Gastrocnemius medialis (tissue), 4 donors: ENCODE data around the gene NELL2. TPM values are rescaled to one million over a fixed set of nuclear protein-coding genes. Genes with fewer than 3 reads are reported as not detected.

Experiments
- ATAC-seq, 2 donors: fragments of 150-250 bp; one replicate each; pipeline ENCODE4 v1.9.1; 2016
- DNase-seq, 2 donors: peaks; one replicate each; pipeline ENCODE4 v3.0.0-alpha.2; 2019
- H3K27ac ChIP-seq, 4 donors: fragments of 200-600 bp; sonication (generic); 1 replicate in 1 of 4; 2 replicates in 3 of 4; pipeline ENCODE4 v1.5.1; 2016 to 2018; ENCODE audit warnings: mild to moderate bottlenecking in 2 of 4, moderate library complexity in 1 of 4
- H3K27me3 ChIP-seq, 3 donors: fragments of 200-600 bp; sonication (generic) in 2 of 3; 1 replicate in 1 of 3; 2 replicates in 2 of 3; pipeline versions ENCODE4 v1.5.1 to v1.6.0; 2016 to 2019; ENCODE audit warnings: mild to moderate bottlenecking in 1 of 3, moderate library complexity in 1 of 3
- H3K36me3 ChIP-seq, 2 donors: fragments of 200-600 bp; sonication (generic) in 1 of 2; one replicate each; pipeline ENCODE4 v1.5.1; 2017 to 2018
- H3K4me1 ChIP-seq, 2 donors: fragments of 200-600 bp; sonication (generic) in 1 of 2; one replicate each; pipeline ENCODE4 v1.5.1; 2016 to 2017; ENCODE audit warnings: mild to moderate bottlenecking in 2 of 2
- H3K4me3 ChIP-seq, 4 donors: fragments of 200-600 bp; sonication (generic) in 3 of 4; 1 replicate in 1 of 4; 2 replicates in 3 of 4; pipeline ENCODE4 v1.5.1; 2016 to 2019; ENCODE audit warnings: mild to moderate bottlenecking in 2 of 4
- H3K9me3 ChIP-seq, 3 donors: fragments of 200-600 bp; sonication (generic) in 2 of 3; 1 replicate in 1 of 3; 2 replicates in 2 of 3; pipeline ENCODE4 v1.5.1; 2016 to 2019
- POLR2A ChIP-seq, 2 donors: fragments of 450-650 bp; IDR thresholded peaks; one replicate each; pipeline ENCODE4 v1.6.1; 2017; ENCODE audit warnings: antibody characterized with exemption in 2 of 2, mild to moderate bottlenecking in 2 of 2, moderate library complexity in 2 of 2
- in situ Hi-C, 4 donors: fragments of 200-750 bp; cut with MboI; loops; one replicate each; pipeline versions ENCODE4 v1.15.0 to v1.8.0; 2017; ENCODE audit warnings: low sequenced_read_pairs in 4 of 4
- intact Hi-C: fragments of 100-400 bp; cut with DNase I; formaldehyde crosslinking; loops from one replicate; pipeline ENCODE4 v1.15.1; 2023; ENCODE audit warnings: low total_unique reads
- total RNA-seq, 4 donors: library from RNA; depleted of rRNA; stranded (reverse); fragments of >200 nt; gene quantifications; one replicate each; pipeline versions ENCODE4 v1.1.0 to v1.2.3, GENCODE V29; 2016
- TF ChIP-seq, protein P1 (sequence below), 5 experiments: fragments of 450-650 bp in 3 of 5; fragments of 200-600 bp in 2 of 5; sonication (generic) in 2 of 5; IDR thresholded peaks in 4 of 5; conservative IDR thresholded peaks in 1 of 5; 1 replicate in 4 of 5; 2 replicates in 1 of 5; pipeline ENCODE4 v1.5.1; 2016 to 2019; ENCODE audit warnings: antibody characterized with exemption in 5 of 5, mild to moderate bottlenecking in 3 of 5, moderate library complexity in 3 of 5

NELL2 gene
- total RNA-seq, 4 donors from 2014 or later, result 0.58 to 0.82 TPM; not detected in 2

- no peaks in the 10 kb centered on the region for H3K4me1 ChIP-seq
- DNase-seq (no peak), ATAC-seq (no peak)
- H3K9me3 ChIP-seq, result no peaks in the 10 kb centered on the region
- intact Hi-C loops, result no loop called here
- no peak overlapping the region for H3K4me3 ChIP-seq
- no peak for TF ChIP-seq POLR2A (IDR thresholded peaks at IDR 0.05)
- TF ChIP-seq, protein P1, sequence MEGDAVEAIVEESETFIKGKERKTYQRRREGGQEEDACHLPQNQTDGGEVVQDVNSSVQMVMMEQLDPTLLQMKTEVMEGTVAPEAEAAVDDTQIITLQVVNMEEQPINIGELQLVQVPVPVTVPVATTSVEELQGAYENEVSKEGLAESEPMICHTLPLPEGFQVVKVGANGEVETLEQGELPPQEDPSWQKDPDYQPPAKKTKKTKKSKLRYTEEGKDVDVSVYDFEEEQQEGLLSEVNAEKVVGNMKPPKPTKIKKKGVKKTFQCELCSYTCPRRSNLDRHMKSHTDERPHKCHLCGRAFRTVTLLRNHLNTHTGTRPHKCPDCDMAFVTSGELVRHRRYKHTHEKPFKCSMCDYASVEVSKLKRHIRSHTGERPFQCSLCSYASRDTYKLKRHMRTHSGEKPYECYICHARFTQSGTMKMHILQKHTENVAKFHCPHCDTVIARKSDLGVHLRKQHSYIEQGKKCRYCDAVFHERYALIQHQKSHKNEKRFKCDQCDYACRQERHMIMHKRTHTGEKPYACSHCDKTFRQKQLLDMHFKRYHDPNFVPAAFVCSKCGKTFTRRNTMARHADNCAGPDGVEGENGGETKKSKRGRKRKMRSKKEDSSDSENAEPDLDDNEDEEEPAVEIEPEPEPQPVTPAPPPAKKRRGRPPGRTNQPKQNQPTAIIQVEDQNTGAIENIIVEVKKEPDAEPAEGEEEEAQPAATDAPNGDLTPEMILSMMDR (IDR thresholded peaks at IDR 0.05 in 4 of 5, conservative IDR thresholded peaks at IDR 0.05 in 1 of 5), result no peak
- H3K27me3 ChIP-seq, result peaks cover 0 to 2% (median 0%) of the 10 kb centered on the region in 3 donors
- H3K36me3 ChIP-seq, result no peaks in the 10 kb centered on the region
- in situ Hi-C loops, result no loop called here
- H3K27ac ChIP-seq, result no peak overlapping the region
These were observed 147.5 kb downstream of the NELL2 start for GRCh38 chr12:44728566-44728965.

GRCh38 chr12:44720265-44720664 lies 155.8 kb downstream of the NELL2 start:
- no peaks in the 10 kb centered on the region for H3K36me3 ChIP-seq
- no peak for ATAC-seq
- TF ChIP-seq POLR2A (IDR thresholded peaks at IDR 0.05), result no peak
- TF ChIP-seq, protein P1 (IDR thresholded peaks at IDR 0.05 in 4 of 5, conservative IDR thresholded peaks at IDR 0.05 in 1 of 5), result no peak
- DNase-seq, result no peak
- H3K27me3 ChIP-seq, result no peaks in the 10 kb centered on the region
- intact Hi-C loops (no loop called here), in situ Hi-C loops (loop anchor here in 1 of 4 donors (25.0 kb wide), 1 partner anchor 108 kb away; no protein-coding TSS in a partner anchor)
- no peaks in the 10 kb centered on the region for H3K9me3 ChIP-seq
- no peaks in the 10 kb centered on the region for H3K4me1 ChIP-seq
- no peak overlapping the region for H3K27ac ChIP-seq
- H3K4me3 ChIP-seq, result no peak overlapping the region

- intact Hi-C loops (no loop called here), in situ Hi-C loops (loop anchor here in 1 of 4 donors (25.0 kb wide), 1 partner anchor 105 kb away; no protein-coding TSS in a partner anchor)
- H3K36me3 ChIP-seq, result no peaks in the 10 kb centered on the region
- H3K4me3 ChIP-seq, result no peak overlapping the region
- H3K4me1 ChIP-seq, result no peaks in the 10 kb centered on the region
- no peaks in the 10 kb centered on the region for H3K27me3 ChIP-seq
- H3K9me3 ChIP-seq, result no peaks in the 10 kb centered on the region
- no peak for DNase-seq
- TF ChIP-seq, protein P1 (IDR thresholded peaks at IDR 0.05 in 4 of 5, conservative IDR thresholded peaks at IDR 0.05 in 1 of 5), result no peak
- TF ChIP-seq POLR2A (IDR thresholded peaks at IDR 0.05), result no peak
- no peak for ATAC-seq
- H3K27ac ChIP-seq, result no peak overlapping the region
These were observed 158.5 kb downstream of the NELL2 start for GRCh38 chr12:44717612-44718011.

GRCh38 chr12:44716711-44717110 lies 159.4 kb downstream of the NELL2 start:
- DNase-seq, result no peak

More at GRCh38 chr12:44716711-44717110, 159.4 kb downstream of the NELL2 start:
- no peak overlapping the region for H3K4me3 ChIP-seq
- H3K27ac ChIP-seq, result no peak overlapping the region
- in situ Hi-C loops (loop anchor here in 1 of 4 donors (25.0 kb wide), 1 partner anchor 104 kb away; no protein-coding TSS in a partner anchor), intact Hi-C loops (no loop called here)
- no peaks in the 10 kb centered on the region for H3K27me3 ChIP-seq
- no peaks in the 10 kb centered on the region for H3K4me1 ChIP-seq
- no peaks in the 10 kb centered on the region for H3K9me3 ChIP-seq
- no peaks in the 10 kb centered on the region for H3K36me3 ChIP-seq
- TF ChIP-seq, protein P1 (IDR thresholded peaks at IDR 0.05 in 4 of 5, conservative IDR thresholded peaks at IDR 0.05 in 1 of 5), result no peak
- no peak for TF ChIP-seq POLR2A (IDR thresholded peaks at IDR 0.05)
- no peak for ATAC-seq
